ENCODE data around the gene BMP6.
A peak's percentile ranks its signal among the peaks of the same experiment; 100 is the strongest.

Gene BMP6

GRCh38 chr6:7911345-7911725 is 185.4 kb downstream of the BMP6 start:
- H3K4me3 ChIP-seq (replicated peaks; ENCODE audit: low read depth, low read length): peak overlapping the region; percentile 56
- TF ChIP-seq CTCF (IDR thresholded peaks at IDR 0.05; ENCODE audit: low read length, missing control alignments): no peak
- no peak for DNase-seq (ENCODE audit: low read depth)

- no peak for DNase-seq (ENCODE audit: low read depth)
- no peak overlapping the region for H3K4me3 ChIP-seq (replicated peaks; ENCODE audit: low read depth, low read length)
- TF ChIP-seq CTCF (IDR thresholded peaks at IDR 0.05; ENCODE audit: low read length, missing control alignments): no peak
Measured at GRCh38 chr6:7912024-7912423, 186.1 kb downstream of the BMP6 start.

- no peak for TF ChIP-seq CTCF (IDR thresholded peaks at IDR 0.05; ENCODE audit: low read length, missing control alignments)
- no peak overlapping the region for H3K4me3 ChIP-seq (replicated peaks; ENCODE audit: low read depth, low read length)
- no peak for DNase-seq (ENCODE audit: low read depth)
Measured at GRCh38 chr6:7912736-7913517, 187.0 kb downstream of the BMP6 start.

GRCh38 chr6:7914311-7914710 is 188.4 kb downstream of the BMP6 start:
- DNase-seq (ENCODE audit: low read depth): no peak
- H3K4me3 ChIP-seq (replicated peaks; ENCODE audit: low read depth, low read length): no peak overlapping the region
- no peak for TF ChIP-seq CTCF (IDR thresholded peaks at IDR 0.05; ENCODE audit: low read length, missing control alignments)

- DNase-seq (ENCODE audit: low read depth): peak; percentile 98
- no peak for TF ChIP-seq CTCF (IDR thresholded peaks at IDR 0.05; ENCODE audit: low read length, missing control alignments)
- no peak overlapping the region for H3K4me3 ChIP-seq (replicated peaks; ENCODE audit: low read depth, low read length)
Measured at GRCh38 chr6:7914991-7915789, 189.3 kb downstream of the BMP6 start.

- DNase-seq (ENCODE audit: low read depth): no peak
- H3K4me3 ChIP-seq (replicated peaks; ENCODE audit: low read depth, low read length): no peak overlapping the region
Measured at GRCh38 chr6:7916959-7917358, 191.1 kb downstream of the BMP6 start.

More at GRCh38 chr6:7916959-7917358, 191.1 kb downstream of the BMP6 start:
- TF ChIP-seq CTCF (IDR thresholded peaks at IDR 0.05; ENCODE audit: low read length, missing control alignments): no peak

Measured in fibroblast of pulmonary artery (primary cell).